ENCODE results near the gene RNF207. TPM values are rescaled to one million over a fixed set of nuclear protein-coding genes. Genes with fewer than 3 reads are reported as not detected.

The RNF207 gene
- total and polyA plus RNA-seq, 4 donors, result 8.0 to 14.4 (median 12.3) TPM

- Histone ChIP-seq H3K4me1 (ENCODE audit: control insufficient read depth in 5 of 5, insufficient read depth in 5 of 5, low read length in 5 of 5) (peaks cover 0 to 3% (median 0%) of the 10 kb centered on the region in 5 donors), H3K9me3 (ENCODE audit: control insufficient read depth in 4 of 4, insufficient read depth in 3 of 4, low read length in 3 of 4) (no peaks in the 10 kb centered on the region), H3K4me3 (no peak overlapping the region), H3K27ac (ENCODE audit: low read depth in 1 of 2, low read length in 1 of 2) (no peak overlapping the region), H3K27me3 (ENCODE audit: control insufficient read depth in 3 of 3, insufficient read depth in 3 of 3, low read length in 2 of 3) (no peaks in the 10 kb centered on the region), H3K9ac (ENCODE audit: insufficient read depth in 1 of 2, low read length in 2 of 2) (no peak overlapping the region), H3K36me3 (ENCODE audit: control insufficient read depth in 4 of 4, insufficient read depth in 4 of 4, low read length in 4 of 4) (peaks cover 0 to 27% (median 17%) of the 10 kb centered on the region in 4 donors)
- ATAC-seq (ENCODE audit: insufficient read depth, low FRiP score) (no peak), DNase-seq (no peak)
- WGBS, 2 donors, result 92% methylated on average over 12 of the region's 12 CpGs
- no peak for TF ChIP-seq CTCF (IDR thresholded peaks at IDR 0.05; ENCODE audit: control extremely low read depth, extremely low read depth)
Measured at GRCh38 chr1:6221210-6221784, 15.4 kb downstream of the RNF207 start.

- Histone ChIP-seq H3K36me3 (ENCODE audit: control insufficient read depth in 4 of 4, insufficient read depth in 4 of 4, low read length in 4 of 4) (peaks cover 2 to 27% (median 18%) of the 10 kb centered on the region in 4 donors), H3K27me3 (ENCODE audit: control insufficient read depth in 3 of 3, insufficient read depth in 3 of 3, low read length in 2 of 3) (no peaks in the 10 kb centered on the region), H3K4me3 (no peak overlapping the region), H3K9me3 (ENCODE audit: control insufficient read depth in 4 of 4, insufficient read depth in 3 of 4, low read length in 3 of 4) (no peaks in the 10 kb centered on the region), H3K4me1 (ENCODE audit: control insufficient read depth in 5 of 5, insufficient read depth in 5 of 5, low read length in 5 of 5) (peaks cover 0 to 3% (median 0%) of the 10 kb centered on the region in 5 donors), H3K9ac (ENCODE audit: insufficient read depth in 1 of 2, low read length in 2 of 2) (no peak overlapping the region), H3K27ac (ENCODE audit: low read depth in 1 of 2, low read length in 1 of 2) (no peak overlapping the region)
- WGBS, 2 donors, result 53 to 74% methylated on average over 6 of the region's 6 CpGs
- TF ChIP-seq CTCF (IDR thresholded peaks at IDR 0.05; ENCODE audit: control extremely low read depth, extremely low read depth), result no peak
- DNase-seq, result peak in 1 of 3 donors; percentile 68
- ATAC-seq (ENCODE audit: insufficient read depth, low FRiP score), result peak; percentile 9
Measured at GRCh38 chr1:6222636-6223035, 16.7 kb downstream of the RNF207 start.

- Histone ChIP-seq H3K27me3 (ENCODE audit: control insufficient read depth in 3 of 3, insufficient read depth in 3 of 3, low read length in 2 of 3) (no peaks in the 10 kb centered on the region), H3K9me3 (ENCODE audit: control insufficient read depth in 4 of 4, insufficient read depth in 3 of 4, low read length in 3 of 4) (no peaks in the 10 kb centered on the region), H3K9ac (ENCODE audit: insufficient read depth in 1 of 2, low read length in 2 of 2) (no peak overlapping the region), H3K4me3 (no peak overlapping the region), H3K4me1 (ENCODE audit: control insufficient read depth in 5 of 5, insufficient read depth in 5 of 5, low read length in 5 of 5) (peaks cover 0 to 2% (median 0%) of the 10 kb centered on the region in 5 donors), H3K27ac (ENCODE audit: low read depth in 1 of 2, low read length in 1 of 2) (peak overlapping the region in 1 of 2 donors; percentile 51), H3K36me3 (ENCODE audit: control insufficient read depth in 4 of 4, insufficient read depth in 4 of 4, low read length in 4 of 4) (peaks cover 2 to 27% (median 18%) of the 10 kb centered on the region in 4 donors)
- TF ChIP-seq CTCF (IDR thresholded peaks at IDR 0.05; ENCODE audit: control extremely low read depth, extremely low read depth), result no peak
- DNase-seq, result no peak
- no peak for ATAC-seq (ENCODE audit: insufficient read depth, low FRiP score)
- 96 to 99% methylated on average over 13 of the region's 13 CpGs for whole genome bisulfite sequencing, 2 donors
Measured at GRCh38 chr1:6223617-6224016, 17.7 kb downstream of the RNF207 start.

- TF ChIP-seq CTCF (IDR thresholded peaks at IDR 0.05; ENCODE audit: control extremely low read depth, extremely low read depth), result no peak
- 86 to 94% methylated on average over 15 of the region's 15 CpGs for WGBS, 2 donors
- Histone ChIP-seq H3K9me3 (ENCODE audit: control insufficient read depth in 4 of 4, insufficient read depth in 3 of 4, low read length in 3 of 4) (no peaks in the 10 kb centered on the region), H3K9ac (ENCODE audit: insufficient read depth in 1 of 2, low read length in 2 of 2) (no peak overlapping the region), H3K36me3 (ENCODE audit: control insufficient read depth in 4 of 4, insufficient read depth in 4 of 4, low read length in 4 of 4) (peaks cover 2 to 29% (median 19%) of the 10 kb centered on the region in 4 donors), H3K27me3 (ENCODE audit: control insufficient read depth in 3 of 3, insufficient read depth in 3 of 3, low read length in 2 of 3) (no peaks in the 10 kb centered on the region), H3K4me1 (ENCODE audit: control insufficient read depth in 5 of 5, insufficient read depth in 5 of 5, low read length in 5 of 5) (no peaks in the 10 kb centered on the region), H3K27ac (ENCODE audit: low read depth in 1 of 2, low read length in 1 of 2) (peak overlapping the region in 1 of 2 donors; percentile 25), H3K4me3 (no peak overlapping the region)
- DNase-seq (no peak), ATAC-seq (ENCODE audit: insufficient read depth, low FRiP score) (no peak)
Measured at GRCh38 chr1:6224718-6225117, 18.8 kb downstream of the RNF207 start.
